ENCODE results near the gene TSPAN5. TPM values are rescaled to one million over a fixed set of nuclear protein-coding genes. Genes with fewer than 3 reads are reported as not detected.

TSPAN5 gene
- total and polyA plus RNA-seq, 9 of the 15 experiments (the other 6 are each of a cell fraction or from before 2014, with no cell fraction given) = 0.58 to 6.6 (median 0.73) TPM

DNA sequence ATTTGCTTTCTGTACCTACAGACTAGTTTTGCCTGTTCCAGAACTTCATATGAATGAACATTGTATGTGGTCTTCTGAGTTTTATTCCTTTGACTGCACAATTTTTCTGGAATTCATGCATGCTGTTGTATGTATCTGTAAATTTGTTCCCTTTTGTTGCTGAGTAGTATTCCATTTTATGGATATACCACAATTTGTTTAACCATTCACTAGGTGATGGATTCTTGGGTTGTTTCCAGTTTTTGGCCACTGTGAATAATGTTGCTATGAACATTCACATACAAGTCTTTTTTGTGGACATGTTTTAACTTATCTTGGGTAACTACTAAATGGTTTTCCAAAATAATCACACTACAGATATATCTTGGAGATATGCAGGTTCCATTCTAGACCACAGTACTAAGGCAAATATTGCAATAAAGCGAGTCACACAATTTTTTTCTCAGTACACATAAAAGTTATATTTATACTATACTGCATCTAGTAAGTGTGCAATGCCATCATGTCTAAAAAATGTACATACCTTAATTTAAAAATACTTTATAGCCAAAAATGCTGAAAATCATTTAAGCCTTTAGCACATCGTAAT lies 58.7 kb downstream of the TSPAN5 start:
- Histone ChIP-seq H3K79me2 (ENCODE audit: control insufficient read depth, insufficient read depth, low read length) (no peaks in the 10 kb centered on the region), H2AFZ (ENCODE audit: low read depth, low read length) (no peak overlapping the region), H3K9ac (ENCODE audit: insufficient read depth in 1 of 2, low read depth in 2 of 2, low read length in 2 of 2) (no peak overlapping the region), H3K4me2 (ENCODE audit: insufficient read depth, low read length) (no peak overlapping the region), H3K36me3 (ENCODE audit: control insufficient read depth, insufficient read depth, low read length) (no peaks in the 10 kb centered on the region), H3K27me3 (ENCODE audit: control insufficient read depth in 2 of 2, insufficient read depth in 2 of 2, low read length in 2 of 2) (no peaks in the 10 kb centered on the region), H4K20me1 (replicated peaks; ENCODE audit: control insufficient read depth, insufficient read depth, low read length) (no peaks in the 10 kb centered on the region), H3K27ac (ENCODE audit: extremely low read depth, low read depth, low read length) (no peak overlapping the region), H3K4me3 (no peak overlapping the region), H3K9me1 (ENCODE audit: control insufficient read depth, insufficient read depth, low read length) (no peaks in the 10 kb centered on the region), H3K4me1 (replicated peaks in 1 of 2; ENCODE audit: control insufficient read depth in 2 of 2, insufficient read depth in 2 of 2, low read length in 2 of 2) (no peaks in the 10 kb centered on the region; a peak in 1 of 5 replicates), H3K9me3 (replicated peaks; ENCODE audit: control insufficient read depth, insufficient read depth, low read depth, low read length) (peaks cover 3% of the 10 kb centered on the region; the same call in 1 of the 2 replicates)
- ATAC-seq = no peak
- in situ Hi-C loops (cut with MboI) (no loop called here), intact Hi-C loops (cut with micrococcal nuclease) (no loop called here)
- WGBS (ENCODE audit: insufficient coverage, low coverage, missing lambda C conversion rate) = 3% methylated on average over 2 of the region's 2 CpGs
- CTCF ChIA-PET (ENCODE audit: low intra/inter-chr PET ratio) = no interaction called here
- no peak for DNase-seq (ENCODE audit: extremely low read depth in 1 of 4, low spot score in 3 of 4)
- BruUV-seq (replicated peaks) = no TSS peak
- POLR2A ChIA-PET = no interaction called here
- FAIRE-seq = no peak
- TF ChIP-seq CEBPG (CRISPR knock-in tag; IDR thresholded peaks at IDR 0.05) (no peak), CEBPG (tag; conservative IDR thresholded peaks at IDR 0.05 in 1 of 2, IDR thresholded peaks at IDR 0.05 in 1 of 2) (no peak), ZNF146 (CRISPR knock-in tag; IDR thresholded peaks at IDR 0.05; ENCODE audit: unreplicated experiment) (peak; percentile 71), ZNF444 (CRISPR knock-in tag; IDR thresholded peaks at IDR 0.05) (no peak), ZNF282 (CRISPR knock-in tag; IDR thresholded peaks at IDR 0.05) (no peak), THRAP3 (IDR thresholded peaks at IDR 0.05; ENCODE audit: borderline replicate concordance) (no peak), PCBP1 (IDR thresholded peaks at IDR 0.05; ENCODE audit: low read depth, low read length, poor library complexity, severe bottlenecking) (no peak), ZNF696 (CRISPR knock-in tag; conservative IDR thresholded peaks at IDR 0.05) (no peak), TBL1XR1 (IDR thresholded peaks at IDR 0.05; ENCODE audit: low read length in 2 of 2) (no peak), RBM25 (IDR thresholded peaks at IDR 0.05; ENCODE audit: low read depth, low read length, severe bottlenecking) (peak; percentile 27)
- TF ChIP-seq, protein P1, sequence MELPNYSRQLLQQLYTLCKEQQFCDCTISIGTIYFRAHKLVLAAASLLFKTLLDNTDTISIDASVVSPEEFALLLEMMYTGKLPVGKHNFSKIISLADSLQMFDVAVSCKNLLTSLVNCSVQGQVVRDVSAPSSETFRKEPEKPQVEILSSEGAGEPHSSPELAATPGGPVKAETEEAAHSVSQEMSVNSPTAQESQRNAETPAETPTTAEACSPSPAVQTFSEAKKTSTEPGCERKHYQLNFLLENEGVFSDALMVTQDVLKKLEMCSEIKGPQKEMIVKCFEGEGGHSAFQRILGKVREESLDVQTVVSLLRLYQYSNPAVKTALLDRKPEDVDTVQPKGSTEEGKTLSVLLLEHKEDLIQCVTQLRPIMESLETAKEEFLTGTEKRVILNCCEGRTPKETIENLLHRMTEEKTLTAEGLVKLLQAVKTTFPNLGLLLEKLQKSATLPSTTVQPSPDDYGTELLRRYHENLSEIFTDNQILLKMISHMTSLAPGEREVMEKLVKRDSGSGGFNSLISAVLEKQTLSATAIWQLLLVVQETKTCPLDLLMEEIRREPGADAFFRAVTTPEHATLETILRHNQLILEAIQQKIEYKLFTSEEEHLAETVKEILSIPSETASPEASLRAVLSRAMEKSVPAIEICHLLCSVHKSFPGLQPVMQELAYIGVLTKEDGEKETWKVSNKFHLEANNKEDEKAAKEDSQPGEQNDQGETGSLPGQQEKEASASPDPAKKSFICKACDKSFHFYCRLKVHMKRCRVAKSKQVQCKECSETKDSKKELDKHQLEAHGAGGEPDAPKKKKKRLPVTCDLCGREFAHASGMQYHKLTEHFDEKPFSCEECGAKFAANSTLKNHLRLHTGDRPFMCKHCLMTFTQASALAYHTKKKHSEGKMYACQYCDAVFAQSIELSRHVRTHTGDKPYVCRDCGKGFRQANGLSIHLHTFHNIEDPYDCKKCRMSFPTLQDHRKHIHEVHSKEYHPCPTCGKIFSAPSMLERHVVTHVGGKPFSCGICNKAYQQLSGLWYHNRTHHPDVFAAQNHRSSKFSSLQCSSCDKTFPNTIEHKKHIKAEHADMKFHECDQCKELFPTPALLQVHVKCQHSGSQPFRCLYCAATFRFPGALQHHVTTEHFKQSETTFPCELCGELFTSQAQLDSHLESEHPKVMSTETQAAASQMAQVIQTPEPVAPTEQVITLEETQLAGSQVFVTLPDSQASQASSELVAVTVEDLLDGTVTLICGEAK (IDR thresholded peaks at IDR 0.05) = no peak
- TF ChIP-seq, protein P1 (CRISPR knock-in tag; IDR thresholded peaks at IDR 0.05) = no peak
- TF ChIP-seq, protein P2, sequence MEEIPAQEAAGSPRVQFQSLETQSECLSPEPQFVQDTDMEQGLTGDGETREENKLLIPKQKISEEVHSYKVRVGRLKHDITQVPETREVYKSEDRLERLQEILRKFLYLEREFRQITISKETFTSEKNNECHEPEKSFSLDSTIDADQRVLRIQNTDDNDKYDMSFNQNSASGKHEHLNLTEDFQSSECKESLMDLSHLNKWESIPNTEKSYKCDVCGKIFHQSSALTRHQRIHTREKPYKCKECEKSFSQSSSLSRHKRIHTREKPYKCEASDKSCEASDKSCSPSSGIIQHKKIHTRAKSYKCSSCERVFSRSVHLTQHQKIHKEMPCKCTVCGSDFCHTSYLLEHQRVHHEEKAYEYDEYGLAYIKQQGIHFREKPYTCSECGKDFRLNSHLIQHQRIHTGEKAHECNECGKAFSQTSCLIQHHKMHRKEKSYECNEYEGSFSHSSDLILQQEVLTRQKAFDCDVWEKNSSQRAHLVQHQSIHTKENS (CRISPR knock-in tag; IDR thresholded peaks at IDR 0.05) = no peak

Measured in K562 (cell line).